ENCODE results near the gene PRADC1.
"Not testable (repeated sequence)": the region's sequence is repeated elsewhere in the genome, so short reads cannot be mapped to it uniquely, and the experiment has no call there.

PRADC1 gene

DNA sequence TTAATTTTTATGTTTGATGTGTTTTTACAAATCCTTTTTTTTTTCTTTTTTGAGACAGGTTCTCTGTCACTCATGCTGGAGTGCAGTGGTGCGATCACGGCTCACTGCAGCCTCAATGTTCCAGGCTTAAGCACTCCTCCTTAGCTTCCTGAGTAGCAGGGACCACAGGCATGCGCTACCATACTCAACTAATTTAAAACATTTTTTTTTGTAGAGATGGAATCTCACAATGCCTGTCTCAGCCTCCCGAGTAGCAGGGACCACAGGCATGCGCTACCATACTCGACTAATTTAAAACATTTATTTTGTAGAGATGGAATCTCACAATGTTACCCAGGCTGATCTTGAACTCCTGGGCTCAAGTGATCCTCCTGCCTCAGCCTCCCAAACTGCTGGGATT, 27.4 kb downstream of the PRADC1 start:
- in situ Hi-C loops (cut with MboI; ENCODE audit: low sequenced_read_pairs), result no loop called here

- in situ Hi-C loops (cut with MboI; ENCODE audit: low sequenced_read_pairs), result no loop called here
Measured at GRCh38 chr2:73203055-73203681, 29.9 kb downstream of the PRADC1 start.

- in situ Hi-C loops (cut with MboI; ENCODE audit: low sequenced_read_pairs), result no loop called here
Measured at GRCh38 chr2:73202156-73203054, 30.6 kb downstream of the PRADC1 start, which contains the start of gene NOTO. TSS of gene NOTO (plus strand) at chr2:73202574. CDS start at chr2:73202667, 93 bp downstream.

GRCh38 chr2:73200281-73200680, 32.8 kb downstream of the PRADC1 start:
- in situ Hi-C loops (cut with MboI; ENCODE audit: low sequenced_read_pairs), result not testable (repeated sequence)

DNA sequence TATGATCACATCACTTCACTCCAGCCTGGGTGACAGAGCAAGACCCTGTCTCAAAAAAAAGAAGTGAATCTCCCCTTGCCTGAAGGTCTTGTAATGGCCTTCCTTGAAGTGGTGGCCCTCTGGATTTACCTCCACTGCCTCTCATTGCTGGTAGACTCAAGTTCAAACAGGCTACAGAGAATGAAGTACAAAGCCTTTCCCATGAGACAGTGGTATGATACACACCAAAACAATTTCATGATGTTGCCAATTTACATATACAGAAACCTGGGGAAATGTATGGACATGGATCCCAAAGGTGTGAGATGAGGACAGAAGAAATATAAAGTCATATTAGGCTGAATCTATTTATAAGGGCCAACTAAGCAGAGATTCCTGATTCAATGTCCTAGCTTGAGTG, 35.5 kb downstream of the PRADC1 start:
- in situ Hi-C loops (cut with MboI; ENCODE audit: low sequenced_read_pairs), result no loop called here

DNA sequence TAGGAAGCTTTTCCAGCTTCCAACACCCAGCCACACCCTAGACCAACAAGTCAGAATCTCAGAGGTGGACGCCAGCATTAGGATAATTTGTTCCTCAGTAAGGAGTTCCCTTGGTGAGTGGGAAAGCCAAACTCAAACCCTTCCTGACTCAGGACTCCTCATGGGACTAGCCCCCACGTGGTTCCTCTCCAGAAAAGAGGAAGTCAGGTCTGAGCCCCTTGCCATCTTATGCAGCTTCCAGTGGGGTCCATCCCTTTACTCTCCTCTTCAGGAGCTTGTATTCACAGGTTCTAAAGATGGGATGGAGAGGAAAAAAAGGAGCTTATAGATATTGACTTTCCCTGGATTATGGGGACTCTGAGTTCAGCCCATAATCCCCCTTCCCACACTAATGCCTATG, 45.5 kb downstream of the PRADC1 start:
- in situ Hi-C loops (cut with MboI; ENCODE audit: low sequenced_read_pairs), result no loop called here

DNA sequence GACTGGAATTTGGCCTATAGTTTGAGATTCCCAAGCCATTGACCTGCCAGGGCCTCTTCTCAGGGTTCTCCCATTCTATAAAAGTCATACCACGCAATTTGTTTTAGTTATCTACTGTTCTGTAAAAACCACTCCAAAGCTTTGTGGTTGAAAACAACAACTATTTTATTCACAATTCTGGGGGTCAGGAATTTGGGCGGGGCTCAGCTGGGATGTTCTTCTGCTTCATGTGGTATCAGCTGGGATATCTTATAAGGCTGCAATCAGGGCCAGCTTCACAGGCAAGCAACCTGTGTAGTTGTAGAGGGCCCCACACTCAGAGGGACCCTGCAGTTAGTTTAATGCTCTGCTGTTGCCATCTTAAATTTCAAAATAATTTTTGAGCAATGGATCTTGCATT, 47.1 kb downstream of the PRADC1 start:
- in situ Hi-C loops (cut with MboI; ENCODE audit: low sequenced_read_pairs), result no loop called here
